Stimulated activated CD4-positive, alpha-beta T cell treated with anti-CD3 and anti-CD28 coated beads, Interleukin-12 subunit alpha, Interleukin-12 subunit beta, amount 100 ng/mL, for 48 hours (primary cell): ENCODE data around the gene CARMIL1.

Experiments used
- DNase-seq, 3 donors: peaks; one replicate each; pipeline ENCODE4 v3.0.0-alpha.2; 2020; ENCODE audit warnings: low read depth in 2 of 3, low spot score in 1 of 3

The CARMIL1 gene

DNA sequence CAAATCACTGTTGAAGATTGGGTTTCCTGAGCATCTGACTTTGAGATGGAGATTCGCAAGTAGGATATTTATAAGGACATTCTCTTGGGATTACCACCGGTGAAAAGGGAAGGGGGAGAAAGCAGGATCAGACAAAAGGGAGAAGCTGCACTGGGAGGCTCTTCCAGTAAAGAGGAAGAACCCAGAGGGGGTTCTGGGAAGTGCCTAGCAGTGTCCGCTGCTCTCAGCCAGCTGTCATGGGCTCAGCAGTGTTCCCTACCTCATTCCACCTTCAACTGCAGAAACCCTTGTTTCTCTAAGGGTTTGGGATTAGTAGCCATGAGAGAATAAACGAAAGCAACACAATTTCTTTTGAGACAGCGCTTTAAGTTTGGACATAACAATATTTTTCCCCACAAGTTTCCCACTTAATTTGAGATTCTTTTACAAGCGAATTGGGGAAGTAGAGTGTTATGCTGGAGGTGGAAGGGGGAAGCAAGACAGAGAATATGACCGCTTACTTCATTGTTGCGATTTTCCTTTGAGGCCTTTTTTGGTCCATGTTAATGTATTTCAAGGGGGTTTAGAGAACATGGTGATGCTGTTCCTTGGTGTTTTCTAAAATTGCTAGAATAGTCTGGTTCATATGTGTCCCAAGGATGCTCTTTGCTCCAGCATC lies 218.3 kb downstream of the CARMIL1 start:
- no peak for DNase-seq

DNA sequence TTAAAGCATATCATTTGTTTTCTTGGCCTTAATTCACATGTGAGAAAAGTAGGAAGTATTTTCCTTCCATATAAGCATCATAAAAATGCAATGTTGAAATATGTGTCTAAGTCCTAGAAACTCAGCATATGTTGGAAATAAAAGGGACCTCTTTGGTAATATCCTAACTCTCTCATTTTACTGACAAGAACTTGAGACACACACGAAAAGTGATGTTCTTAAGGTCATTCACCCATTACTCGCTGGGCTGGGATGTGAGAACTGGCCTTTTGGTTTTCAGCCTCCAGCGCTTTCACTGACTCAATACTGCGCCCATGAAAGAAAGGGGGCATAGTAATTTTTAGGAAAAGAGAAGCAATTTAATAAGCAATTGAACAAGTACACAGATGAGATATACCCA lies 219.3 kb downstream of the CARMIL1 start:
- no peak for DNase-seq

DNA sequence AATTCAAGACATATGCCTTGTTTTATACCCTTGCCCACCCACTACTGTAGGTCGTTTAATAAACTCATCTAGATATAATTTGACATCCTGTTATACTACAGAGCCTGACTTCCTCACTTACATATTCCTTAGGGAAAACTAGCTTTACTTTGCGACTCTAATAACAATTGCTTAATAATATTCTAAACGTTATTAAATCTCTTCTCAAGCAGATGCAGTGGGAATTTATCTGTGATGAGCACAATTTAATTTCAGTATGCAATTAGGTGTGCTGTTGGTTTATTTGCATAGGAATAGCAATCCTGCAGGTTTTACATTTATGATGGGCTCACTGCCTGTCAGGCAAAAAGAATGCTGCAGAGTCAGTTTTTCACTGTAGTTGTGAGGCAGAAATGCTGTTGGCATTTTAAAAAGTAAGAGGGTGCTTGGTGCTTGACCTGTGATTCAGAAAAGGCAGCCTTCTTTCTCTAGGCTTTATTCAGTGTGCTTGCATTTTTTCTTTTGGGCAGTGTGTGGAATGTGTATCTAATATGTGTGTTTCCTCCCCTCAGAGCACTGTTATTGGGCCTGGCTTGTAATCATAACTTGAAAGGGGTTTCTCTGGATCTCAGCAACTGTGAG lies 220.6 kb downstream of the CARMIL1 start:
- DNase-seq: no peak

DNA sequence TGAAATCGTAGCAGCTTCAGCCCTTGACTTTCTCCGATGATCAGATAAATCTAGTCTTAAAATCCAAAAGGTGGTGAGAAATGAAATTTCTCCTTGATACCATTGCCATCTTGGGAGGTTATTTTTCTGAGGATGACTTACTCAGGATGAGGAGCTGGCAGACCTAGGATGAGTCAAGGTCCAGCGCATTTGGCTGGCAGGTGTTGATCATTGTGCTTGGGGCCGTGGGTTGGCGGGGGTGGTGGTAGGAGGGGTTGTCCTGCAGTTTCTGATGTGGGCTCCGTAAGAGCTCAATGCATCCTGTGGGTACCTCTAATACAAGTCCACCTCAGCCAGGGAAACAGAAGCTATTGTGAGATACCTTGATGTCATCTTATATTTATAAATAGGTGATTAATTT lies 224.5 kb downstream of the CARMIL1 start:
- DNase-seq: no peak

DNA sequence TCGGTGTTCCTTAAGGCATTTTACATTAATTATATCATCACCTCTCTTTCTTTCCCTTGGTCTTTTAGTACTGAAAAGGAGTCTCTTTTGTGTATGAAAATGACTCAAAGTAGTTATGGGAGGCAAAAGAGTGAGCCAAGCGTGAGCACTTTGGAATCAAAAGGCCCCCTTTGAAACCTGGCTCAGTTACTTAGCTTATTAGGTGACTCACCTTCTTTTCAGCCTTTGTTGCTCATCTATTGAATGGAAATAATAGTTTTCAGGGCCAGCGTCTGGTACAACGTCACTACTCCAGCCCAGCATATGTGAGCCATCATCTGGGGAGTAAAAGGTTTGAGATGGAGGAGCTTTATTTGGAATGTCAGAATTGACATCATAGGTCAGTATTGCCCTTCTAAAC lies 225.5 kb downstream of the CARMIL1 start:
- DNase-seq: no peak

DNA sequence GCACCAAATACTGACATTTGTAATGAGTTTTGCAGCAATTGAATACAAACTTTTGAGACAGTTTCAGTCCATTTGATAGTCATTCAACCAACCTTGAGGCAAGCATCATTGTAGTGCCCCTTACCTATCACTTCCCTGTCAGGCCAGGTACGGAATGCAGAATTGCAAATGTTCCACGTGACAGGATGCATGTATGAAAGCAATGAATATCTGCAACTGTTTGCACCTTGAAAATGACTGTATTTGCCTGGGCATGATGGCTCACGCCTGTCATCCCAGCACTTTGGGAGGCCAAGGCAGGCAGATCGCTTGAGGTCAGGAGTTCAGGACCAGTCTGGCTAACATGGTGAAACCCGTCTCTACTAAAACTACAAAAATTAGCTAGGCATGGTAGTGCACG lies 226.8 kb downstream of the CARMIL1 start:
- no peak for DNase-seq

DNA sequence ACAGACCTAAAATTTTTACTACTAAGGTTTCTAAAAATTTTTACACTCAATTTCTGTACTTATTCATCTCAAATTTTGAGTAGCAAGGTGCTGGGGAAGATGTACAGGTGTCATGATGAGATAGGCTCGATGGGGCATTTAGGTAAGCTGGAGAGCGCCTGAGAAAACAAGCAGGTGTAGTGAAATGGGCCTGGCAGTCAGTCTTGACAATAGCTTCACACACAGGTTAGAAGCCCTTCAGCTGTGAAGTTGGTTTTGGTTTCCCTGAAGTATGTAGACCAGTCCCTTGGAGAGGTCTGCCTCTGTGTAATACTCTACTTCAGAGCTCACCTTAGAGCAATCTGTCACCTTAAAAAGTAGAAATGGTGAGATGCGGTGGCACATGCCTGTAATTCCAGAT lies 228.9 kb downstream of the CARMIL1 start:
- no peak for DNase-seq

DNA sequence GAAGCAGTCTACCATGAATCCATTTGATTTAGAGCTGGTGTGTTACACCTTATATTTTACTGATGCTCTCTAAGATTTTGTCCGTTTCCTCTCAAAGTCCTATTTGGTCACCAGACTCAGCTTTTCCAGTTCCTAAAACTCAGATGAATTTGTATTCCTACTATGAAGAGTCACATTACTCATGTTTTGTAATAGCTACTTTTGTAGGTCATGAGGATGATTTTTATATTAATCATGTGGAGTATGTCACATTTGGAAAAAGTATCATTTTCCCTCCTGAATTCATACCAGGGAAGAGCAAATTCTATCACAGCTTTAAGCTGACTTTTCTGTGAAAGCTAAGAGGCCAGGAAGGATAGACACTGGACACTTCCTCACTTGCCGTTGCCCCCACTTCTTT lies 232.2 kb downstream of the CARMIL1 start:
- DNase-seq: no peak

DNA sequence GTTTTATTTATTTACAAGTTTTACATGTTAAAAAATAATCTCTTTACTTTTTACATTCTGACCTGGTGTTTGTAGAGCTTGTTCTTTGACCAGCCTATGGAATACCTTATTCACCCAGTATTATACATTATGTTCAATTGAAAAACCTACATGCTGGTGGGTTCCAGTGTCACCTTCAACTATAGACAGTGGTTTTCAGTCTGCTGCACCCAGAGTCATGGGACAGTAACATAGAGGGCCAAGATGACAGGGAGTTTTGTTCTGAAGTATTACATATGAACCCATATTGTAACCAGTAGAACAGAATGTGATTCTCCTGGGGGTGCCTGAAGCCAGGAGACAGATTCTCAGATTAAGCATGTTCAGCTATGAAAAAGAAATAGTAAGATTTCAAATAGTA lies 233.4 kb downstream of the CARMIL1 start:
- DNase-seq: no peak

DNA sequence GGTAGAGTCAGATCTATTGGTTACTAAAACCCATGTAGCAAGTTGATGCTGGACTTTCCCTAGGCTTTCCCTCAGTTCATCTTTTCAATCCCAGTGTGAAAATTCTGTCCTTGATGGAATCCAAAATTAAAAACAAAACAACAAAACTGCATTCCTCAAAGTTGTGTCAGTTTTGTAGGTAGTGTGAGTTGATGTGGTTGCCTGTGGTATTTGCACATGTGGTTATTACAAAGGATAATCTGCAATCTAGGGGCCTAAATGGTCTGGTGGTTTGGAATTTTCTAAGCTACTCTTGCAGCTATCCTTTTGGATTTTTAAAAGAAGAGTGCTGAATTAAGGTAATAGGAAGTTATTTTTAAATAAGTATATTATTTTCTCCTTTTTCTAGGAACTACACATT lies 240.7 kb downstream of the CARMIL1 start:
- DNase-seq: no peak

DNA sequence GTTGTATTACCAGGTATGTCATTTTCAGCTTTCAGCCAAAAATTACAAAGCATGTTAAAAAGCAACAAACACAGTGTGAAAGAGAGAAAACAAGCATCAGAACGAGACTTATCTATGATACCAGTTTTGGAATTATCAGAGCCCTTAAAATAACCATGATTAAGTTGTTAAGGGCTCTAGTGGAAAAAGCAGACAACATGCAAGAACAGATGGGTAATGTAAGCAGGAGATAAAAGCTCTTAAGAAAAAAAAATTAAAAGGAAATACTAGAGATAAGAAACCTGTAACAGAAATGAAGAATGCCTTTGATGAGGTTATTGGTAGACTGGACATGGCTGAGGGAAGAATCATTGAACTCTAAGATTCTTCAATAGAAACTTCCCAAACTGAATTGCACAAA lies 245.4 kb downstream of the CARMIL1 start:
- no peak for DNase-seq

DNA sequence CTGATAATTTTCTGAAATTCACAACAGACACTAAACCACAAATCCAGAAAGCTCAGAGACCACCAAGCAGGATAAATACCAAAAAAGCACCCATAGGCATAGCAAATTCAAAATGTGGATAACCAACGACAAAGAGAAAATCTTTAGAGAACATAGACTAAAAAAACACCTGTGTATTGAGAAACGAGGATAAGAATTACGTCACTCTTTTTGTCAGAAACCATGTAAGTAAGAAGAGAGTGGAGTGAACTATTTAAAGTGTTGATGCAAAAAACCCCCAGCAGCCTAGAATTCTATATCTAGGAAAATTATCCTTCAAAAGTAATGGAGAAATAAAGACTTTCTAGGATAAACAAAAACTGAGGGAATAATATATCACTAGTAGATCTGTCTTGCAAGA lies 245.9 kb downstream of the CARMIL1 start:
- no peak for DNase-seq

DNA sequence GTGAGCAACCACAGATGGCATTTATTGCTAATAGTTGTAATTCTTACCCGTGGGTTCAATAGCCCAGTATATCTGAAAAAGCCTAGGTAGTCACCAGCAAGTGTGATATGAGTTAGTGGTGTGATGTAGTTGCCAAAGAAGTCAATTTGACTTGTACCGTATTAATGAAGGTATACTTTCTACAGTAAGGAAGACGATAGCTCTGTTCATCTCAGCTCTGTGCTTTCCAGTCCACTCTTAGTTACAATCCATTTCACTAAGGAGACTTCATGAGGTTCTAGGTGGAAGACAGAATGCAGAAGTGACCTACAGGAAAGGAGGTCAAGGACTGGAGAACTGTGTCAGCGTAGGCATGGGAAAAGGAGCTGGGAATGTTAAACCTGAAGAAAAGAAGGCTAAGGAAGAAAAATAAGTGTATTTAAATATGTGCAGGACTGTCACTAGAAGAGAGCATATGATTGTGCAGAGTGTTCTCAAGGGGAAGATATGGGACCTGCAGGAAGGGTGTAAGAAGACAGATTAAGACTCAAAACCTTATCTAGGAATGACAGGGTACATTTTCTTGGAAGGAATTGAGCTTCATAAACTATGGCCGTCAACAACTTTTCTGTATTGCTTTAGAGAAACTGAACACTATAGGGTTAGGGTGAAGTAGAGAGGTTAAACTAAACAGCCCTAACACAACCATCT lies 255.9 kb downstream of the CARMIL1 start:
- DNase-seq: no peak

DNA sequence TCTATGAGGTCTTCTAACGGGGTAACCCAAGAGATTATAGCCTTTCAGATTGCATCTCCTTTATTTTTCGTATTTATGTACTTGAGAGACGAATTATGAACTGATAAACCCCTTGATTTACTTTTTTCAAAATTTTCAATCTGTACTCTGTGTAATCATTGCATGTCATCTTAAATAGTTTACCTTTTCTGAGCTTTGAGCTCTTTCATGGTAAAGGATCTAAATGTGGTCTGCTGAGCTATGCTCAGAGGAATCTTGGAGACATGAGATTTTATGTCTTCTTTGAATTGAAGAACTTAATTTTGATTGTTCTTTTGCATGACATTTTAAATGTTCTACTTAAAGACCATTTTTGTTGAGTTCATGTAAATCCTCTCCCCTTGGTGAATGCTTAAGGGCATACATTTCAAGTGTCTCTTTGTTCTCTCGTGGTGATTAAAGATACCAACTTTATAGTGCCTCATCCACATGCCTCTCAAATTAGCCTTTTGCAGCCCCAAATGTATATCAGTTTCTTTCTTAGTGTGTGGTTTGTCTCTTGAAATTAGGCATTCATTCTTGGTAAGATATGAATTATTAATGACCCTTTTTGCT lies 256.6 kb downstream of the CARMIL1 start:
- DNase-seq: no peak

DNA sequence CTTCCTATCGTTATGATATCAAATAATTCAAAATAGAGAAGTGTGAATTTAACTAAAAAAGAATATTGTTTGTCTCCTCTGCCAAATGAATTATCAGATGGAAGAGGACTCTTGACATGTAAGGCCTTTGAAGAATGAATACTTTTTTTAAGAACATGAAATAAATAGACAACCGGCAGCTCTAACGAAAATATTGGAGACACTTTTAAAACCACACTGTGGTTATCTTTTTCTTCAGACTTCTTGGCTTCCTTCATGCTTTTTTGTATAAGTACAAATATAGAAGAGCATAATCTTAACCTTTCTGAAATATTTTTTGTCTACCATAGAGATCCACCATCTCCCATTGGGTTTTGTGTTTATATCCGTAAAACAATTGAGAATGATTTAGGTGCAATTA lies 257.6 kb downstream of the CARMIL1 start:
- DNase-seq: no peak

DNA sequence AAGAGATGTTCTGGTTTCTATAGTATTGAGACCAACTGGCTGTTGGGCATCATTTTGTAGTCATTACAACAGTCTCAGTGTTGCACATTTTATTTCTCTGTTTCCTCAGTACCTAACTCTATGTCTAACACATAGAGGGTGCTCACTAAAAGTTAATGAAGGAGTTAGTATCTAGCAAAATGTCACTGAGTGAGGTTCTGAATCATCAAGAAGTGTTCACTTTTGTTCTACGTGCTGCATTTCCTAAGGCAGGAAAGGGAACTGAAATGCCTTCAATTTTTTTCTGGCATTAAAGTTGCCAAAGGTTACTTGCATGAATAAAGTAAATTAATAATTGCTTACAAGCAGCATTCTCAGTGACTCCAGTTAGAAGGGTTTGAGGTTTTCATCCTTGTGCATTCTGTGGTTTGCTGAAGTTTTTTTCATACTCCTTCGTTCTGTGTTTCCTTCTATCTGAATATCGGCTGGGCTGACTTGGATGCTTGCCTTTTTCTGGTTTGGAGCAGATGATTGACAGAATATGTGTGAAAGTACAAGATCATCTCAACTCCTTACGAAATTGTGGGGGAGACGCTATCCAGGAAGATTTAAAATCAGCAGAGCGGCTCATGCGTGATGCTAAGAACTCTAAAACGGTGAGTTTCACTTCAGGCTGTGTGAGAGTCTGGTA lies 258.3 kb downstream of the CARMIL1 start:
- no peak for DNase-seq

DNA sequence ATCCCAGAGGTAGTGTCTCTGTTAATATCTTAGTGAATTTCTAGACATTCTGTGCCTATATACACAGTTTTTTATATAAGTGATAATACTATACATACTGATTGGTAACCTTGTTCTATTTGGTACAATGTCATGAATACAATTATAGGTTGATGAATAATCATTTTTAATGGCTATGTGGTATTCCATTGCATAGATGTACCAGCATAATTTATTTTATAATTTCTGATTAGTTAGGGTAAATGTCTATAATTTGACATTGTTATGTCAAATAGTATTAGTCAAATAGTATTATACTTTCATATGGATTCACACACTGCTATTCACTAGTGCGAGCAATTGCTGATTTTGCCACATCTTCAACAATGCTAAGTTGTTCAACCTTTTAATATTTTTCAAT lies 262.1 kb downstream of the CARMIL1 start:
- DNase-seq: no peak

DNA sequence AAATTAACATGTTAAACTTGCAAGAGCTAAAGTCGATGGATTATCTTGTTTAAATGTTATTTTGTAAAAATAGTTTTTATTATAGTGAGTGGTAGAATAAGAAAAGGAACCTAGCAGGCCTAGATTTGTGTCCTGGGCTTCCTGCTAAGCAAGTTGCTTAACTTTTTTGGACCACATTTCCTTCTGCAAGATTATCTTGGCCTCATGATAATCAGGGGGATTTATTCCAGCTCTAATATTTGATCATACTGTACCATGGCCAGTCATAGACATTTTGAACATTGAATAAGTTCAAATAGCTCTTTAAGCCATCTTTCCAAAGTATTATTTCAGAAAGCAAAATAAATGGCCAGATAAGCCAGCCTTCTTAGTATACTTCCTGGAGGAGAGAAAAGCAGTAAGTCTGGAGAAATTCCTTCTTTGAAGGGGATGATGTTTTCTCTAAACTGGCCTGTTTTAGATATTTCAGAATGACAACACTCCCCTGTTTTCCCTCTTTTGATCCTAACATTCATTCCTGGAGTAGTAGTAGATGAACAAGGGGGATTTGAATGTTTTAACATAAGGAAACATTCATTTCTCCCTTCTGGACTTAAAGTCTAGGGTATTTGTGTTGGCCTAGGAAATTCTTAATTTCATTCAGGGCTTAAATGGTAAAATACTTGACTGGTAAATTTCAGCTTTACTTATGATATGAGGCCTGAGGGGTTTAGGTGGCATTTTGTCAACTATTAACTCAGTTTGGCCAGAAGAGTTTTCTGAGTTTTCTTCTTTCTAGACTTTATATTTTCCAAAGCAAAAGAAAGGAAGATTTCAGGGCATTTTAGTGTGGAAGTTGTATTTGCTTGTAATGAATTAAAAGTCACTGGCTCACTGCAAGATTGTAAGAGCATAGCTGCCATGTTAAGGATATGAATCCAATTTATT lies 264.1 kb downstream of the CARMIL1 start:
- no peak for DNase-seq

DNA sequence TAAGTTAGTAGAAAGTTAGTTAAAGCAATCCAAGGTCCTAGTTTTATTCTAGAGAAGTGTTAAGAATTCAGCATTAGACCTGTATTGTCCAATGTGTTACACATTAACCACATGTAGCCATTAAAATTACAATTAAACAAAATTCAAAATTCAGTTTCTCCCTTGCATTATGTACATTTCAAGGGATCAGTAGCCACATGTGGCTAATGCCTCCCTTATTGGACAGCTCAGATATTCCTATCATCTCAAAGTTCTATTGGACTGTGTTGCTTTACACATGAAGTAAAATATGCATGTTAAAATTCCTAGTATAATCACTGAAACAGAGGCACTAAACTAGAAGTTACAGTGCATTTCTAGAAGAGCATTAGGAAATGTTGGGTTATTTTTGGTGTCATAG lies 265.7 kb downstream of the CARMIL1 start:
- no peak for DNase-seq

DNA sequence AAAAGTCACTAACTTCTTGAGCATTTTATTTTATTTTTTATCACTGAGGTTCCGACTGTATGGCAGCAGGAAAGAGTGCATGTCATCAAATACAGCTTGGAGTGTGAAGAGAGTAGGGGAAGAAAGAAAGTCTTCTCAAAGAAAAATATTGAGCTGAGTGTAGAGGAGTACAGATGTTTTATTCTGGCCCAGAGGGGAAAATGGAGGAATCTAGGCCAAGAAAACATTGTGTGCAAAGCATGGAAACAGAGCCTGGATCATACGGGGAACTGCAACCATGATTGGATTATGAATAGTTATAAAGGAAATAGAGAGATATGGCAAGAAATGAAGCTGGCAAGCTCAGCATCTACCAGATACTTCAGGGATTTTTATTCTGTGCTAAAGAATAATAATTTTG lies 268.6 kb downstream of the CARMIL1 start:
- no peak for DNase-seq

DNA sequence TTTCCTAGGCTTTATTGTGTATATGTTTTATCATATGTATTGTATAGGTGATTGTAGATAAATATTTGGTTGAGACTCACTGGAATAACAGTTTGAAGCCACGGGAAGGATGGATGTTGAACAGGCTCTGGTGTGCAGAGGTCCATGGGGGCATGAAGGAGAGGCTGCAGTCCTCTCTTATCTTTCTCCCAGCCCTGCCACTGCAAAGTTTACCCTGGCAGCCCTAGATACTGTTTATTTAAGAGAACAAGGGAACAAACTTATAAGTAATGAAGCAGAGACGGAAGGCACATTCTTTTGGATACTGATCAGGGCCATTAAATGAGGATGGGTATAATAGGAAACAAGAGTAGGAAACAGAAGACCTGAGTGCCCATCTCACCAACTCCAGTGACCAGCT lies 269.3 kb downstream of the CARMIL1 start:
- DNase-seq: no peak
